Activated B cell treated with CpG ODN at 0.5 μM for 24 hours (primary cell): ENCODE data around the gene DOCK3. TPM values are rescaled to one million over a fixed set of nuclear protein-coding genes. Genes with fewer than 3 reads are reported as not detected.

Source experiments
- ATAC-seq: fragments of 200-7000 bp; cut with Tn5 transposase; one replicate; pipeline ENCODE4 v1.10.0; 2021; ENCODE audit warnings: low read depth, mild to moderate bottlenecking, moderate library complexity
- CTCF ChIA-PET: fragments of 350-600 bp; sonication (Branson Sonifier 250); formaldehyde crosslinking; loops from one replicate; lab custom pipeline; 2021; ENCODE audit warnings: antibody characterized with exemption; lab: Charles Lee
- POLR2A ChIA-PET: fragments of 350-600 bp; sonication (Branson Sonifier 250); formaldehyde crosslinking; loops from one replicate; lab custom pipeline; 2021; ENCODE audit warnings: antibody characterized with exemption; lab: Charles Lee
- DNase-seq: peaks from one replicate; pipeline ENCODE4 v3.0.0; 2022
- H3K27ac Mint-ChIP-seq: one replicate; pipeline ENCODE4 v1.8.0; 2020; ENCODE audit warnings: mixed read lengths
- H3K27me3 Mint-ChIP-seq: one replicate; pipeline ENCODE4 v1.8.0; 2021; ENCODE audit warnings: mixed read lengths
- H3K36me3 Mint-ChIP-seq: one replicate; pipeline ENCODE4 v1.8.0; 2021; ENCODE audit warnings: low read depth, mixed read lengths
- H3K4me1 Mint-ChIP-seq: one replicate; pipeline ENCODE4 v1.8.0; 2021; ENCODE audit warnings: mixed read lengths
- H3K4me3 Mint-ChIP-seq: one replicate; pipeline ENCODE4 v1.8.0; 2020; ENCODE audit warnings: mild to moderate bottlenecking, mixed read lengths
- H3K9me3 Mint-ChIP-seq: one replicate; pipeline ENCODE4 v1.8.0; 2020; ENCODE audit warnings: mixed read lengths
- CTCF ChIP-seq: fragments of 200-600 bp; IDR thresholded peaks from one replicate; pipeline ENCODE4 v1.8.0; 2022; ENCODE audit warnings: antibody characterized with exemption, mild to moderate bottlenecking
- intact Hi-C: fragments of 100-400 bp; cut with micrococcal nuclease; formaldehyde crosslinking; loops from one replicate; pipeline ENCODE4 v1.15.1; 2024
- total RNA-seq: library from RNA; stranded (reverse); gene quantifications from 2 replicates; pipeline ENCODE4 v1.2.3, GENCODE V29; 2022

The DOCK3 gene
- total RNA-seq, 1 donor from 2014 or later = 0.04 TPM

- Mint-ChIP-seq H3K27ac (no peak overlapping the region), H3K4me1 (no peaks in the 10 kb centered on the region), H3K9me3 (no peaks in the 10 kb centered on the region), H3K36me3 (peaks cover 64% of the 10 kb centered on the region), H3K4me3 (no peak overlapping the region), H3K27me3 (no peaks in the 10 kb centered on the region)
- ATAC-seq (no peak), DNase-seq (no peak)
- TF ChIP-seq CTCF = no peak
- ChIA-PET CTCF (interaction anchor here (0.6 kb wide), 1 partner anchor 811 kb away, joined by 3 read pairs; no protein-coding TSS in a partner anchor), POLR2A (no interaction called here)
- intact Hi-C loops = no loop called here
Observed at GRCh38 chr3:51429138-51429537, 754.4 kb downstream of the DOCK3 start.

Other genes with a start within 250 kb of the DOCK3 start
- 0.34 and 0.53 TPM in 2 replicates for gene CACNA2D2, start 171.3 kb upstream of the DOCK3 start, total RNA-seq
- gene C3orf18, start 107.2 kb upstream of the DOCK3 start, total RNA-seq = 4.5 and 5.9 TPM in 2 replicates
- 23.5 and 26.9 TPM in 2 replicates for gene HEMK1, start 105.4 kb upstream of the DOCK3 start, total RNA-seq
- 2.9 and 3.2 TPM in 2 replicates for gene CISH, start 63.2 kb upstream of the DOCK3 start, total RNA-seq
- gene MAPKAPK3, start 57.8 kb upstream of the DOCK3 start, total RNA-seq = 18.2 and 20.3 TPM in 2 replicates